Gastroesophageal sphincter (tissue), 4 donors: ENCODE measurements around the gene LGALS4. TPM values are rescaled to one million over a fixed set of nuclear protein-coding genes. Genes with fewer than 3 reads are reported as not detected.
"Not testable (repeated sequence)": the region's sequence is repeated elsewhere in the genome, so short reads cannot be mapped to it uniquely, and the experiment has no call there.

Experiments used
- ATAC-seq: fragments of 150-250 bp; one replicate; pipeline ENCODE4 v1.9.1; 2016; ENCODE audit warnings: mild to moderate bottlenecking, moderate library complexity
- H3K27ac ChIP-seq, 4 donors: fragments of 200-600 bp; sonication (generic) in 3 of 4; 1 replicate in 3 of 4; 2 replicates in 1 of 4; pipeline ENCODE4 v1.5.1; 2016 to 2019
- H3K27me3 ChIP-seq: fragments of 200-600 bp; sonication (generic); one replicate; pipeline ENCODE4 v1.5.1; 2019
- H3K36me3 ChIP-seq, 2 donors: fragments of 200-600 bp; sonication (generic); one replicate each; pipeline ENCODE4 v1.5.1; 2019; ENCODE audit warnings: control low read depth in 1 of 2
- H3K4me1 ChIP-seq, 3 donors: fragments of 200-600 bp; sonication (generic); 1 replicate in 2 of 3; 2 replicates in 1 of 3; pipeline ENCODE4 v1.5.1; 2016 to 2019; ENCODE audit warnings: control low read depth in 2 of 3
- H3K4me3 ChIP-seq, 2 donors: fragments of 200-600 bp; sonication (generic); one replicate each; pipeline ENCODE4 v1.5.1; 2019; ENCODE audit warnings: mild to moderate bottlenecking in 1 of 2, moderate library complexity in 1 of 2
- H3K9me3 ChIP-seq, 3 donors: fragments of 200-600 bp; sonication (generic); one replicate each; pipeline ENCODE4 v1.5.1; 2017 to 2019; ENCODE audit warnings: control low read depth in 2 of 3
- CTCF ChIP-seq, 4 experiments: fragments of 200-600 bp in 2 of 4; fragments of 450-650 bp in 2 of 4; sonication (generic) in 1 of 4; IDR thresholded peaks; one replicate each; pipeline ENCODE4 v1.5.1; 2017 to 2019; ENCODE audit warnings: antibody characterized with exemption in 4 of 4, mild to moderate bottlenecking in 2 of 4, moderate library complexity in 2 of 4
- EP300 ChIP-seq: sonication (generic); formaldehyde crosslinking; IDR thresholded peaks from one replicate; pipeline ENCODE4 v1.6.1; 2017; ENCODE audit warnings: antibody characterized with exemption, mild to moderate bottlenecking
- POLR2A ChIP-seq, 2 donors: fragments of 450-650 bp; IDR thresholded peaks; one replicate each; pipeline ENCODE4 v1.6.1; 2017; ENCODE audit warnings: antibody characterized with exemption in 2 of 2, mild to moderate bottlenecking in 2 of 2, moderate library complexity in 1 of 2
- POLR2AphosphoS5 ChIP-seq: sonication (generic); formaldehyde crosslinking; IDR thresholded peaks from one replicate; pipeline ENCODE4 v1.6.1; 2017; ENCODE audit warnings: antibody characterized with exemption
- WGBS, 2 donors: methylation state at CpG; one replicate each; pipeline ENCODE4 v1.1.5; 2018; ENCODE audit warnings: low coverage in 1 of 2; 5-methylcytosine and 5-hydroxymethylcytosine counted together
- total RNA-seq, 4 donors: library from RNA; depleted of rRNA; stranded (reverse); fragments of >200 nt; gene quantifications; one replicate each; pipeline ENCODE4 v1.1.0, GENCODE V29; 2016

LGALS4 gene
- total RNA-seq, 4 donors from 2014 or later: 0.27 to 1.6 (median 1.1) TPM; not detected in 1

- Histone ChIP-seq H3K36me3 (peaks cover 0 to 8% of the 10 kb centered on the region in 2 donors), H3K27me3 (no peaks in the 10 kb centered on the region), H3K4me3 (no peak overlapping the region), H3K4me1 (no peaks in the 10 kb centered on the region), H3K27ac (no peak overlapping the region), H3K9me3 (no peaks in the 10 kb centered on the region)
- 94 to 100% methylated on average over 3 to 8 of the region's 8 CpGs for WGBS, 2 donors
- TF ChIP-seq EP300 (no peak), POLR2AphosphoS5 (no peak), CTCF (IDR thresholded peaks at IDR 0.05) (no peak), POLR2A (IDR thresholded peaks at IDR 0.05) (no peak)
- ATAC-seq: no peak
Observed at GRCh38 chr19:38809592-38810252, 3.0 kb downstream of the LGALS4 start.

DNA sequence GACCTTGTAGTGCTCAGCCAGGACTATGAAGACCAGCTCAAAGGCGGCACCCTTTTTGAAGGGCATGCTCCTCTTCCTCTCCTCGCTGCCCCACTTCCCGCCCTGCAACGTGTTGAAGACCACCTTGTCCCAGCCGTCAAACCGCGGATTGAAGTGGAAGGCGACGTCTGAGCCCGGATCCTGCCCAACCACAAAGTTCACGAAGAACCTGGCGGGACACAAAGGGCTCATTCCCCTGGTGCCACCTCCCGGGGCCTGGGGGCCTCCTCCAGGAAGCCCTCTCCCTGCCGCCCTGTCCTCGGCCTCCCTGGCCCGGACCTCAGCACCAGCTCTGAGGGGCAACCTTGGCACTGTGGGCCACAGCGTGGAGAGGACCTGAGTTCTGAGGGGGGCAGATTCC, 4.0 kb downstream of the LGALS4 start:
- H3K36me3 ChIP-seq: peaks cover 0 to 7% of the 10 kb centered on the region in 2 donors
- H3K9me3 ChIP-seq: no peaks in the 10 kb centered on the region
- no peak for ATAC-seq
- no peak overlapping the region for H3K27ac ChIP-seq
- no peaks in the 10 kb centered on the region for H3K4me1 ChIP-seq
- H3K4me3 ChIP-seq: no peak overlapping the region
- WGBS, 2 donors: 90 to 96% methylated on average over 5 to 9 of the region's 17 CpGs
- no peaks in the 10 kb centered on the region for H3K27me3 ChIP-seq
- TF ChIP-seq CTCF (IDR thresholded peaks at IDR 0.05) (no peak), EP300 (no peak), POLR2A (IDR thresholded peaks at IDR 0.05) (no peak), POLR2AphosphoS5 (no peak)

DNA sequence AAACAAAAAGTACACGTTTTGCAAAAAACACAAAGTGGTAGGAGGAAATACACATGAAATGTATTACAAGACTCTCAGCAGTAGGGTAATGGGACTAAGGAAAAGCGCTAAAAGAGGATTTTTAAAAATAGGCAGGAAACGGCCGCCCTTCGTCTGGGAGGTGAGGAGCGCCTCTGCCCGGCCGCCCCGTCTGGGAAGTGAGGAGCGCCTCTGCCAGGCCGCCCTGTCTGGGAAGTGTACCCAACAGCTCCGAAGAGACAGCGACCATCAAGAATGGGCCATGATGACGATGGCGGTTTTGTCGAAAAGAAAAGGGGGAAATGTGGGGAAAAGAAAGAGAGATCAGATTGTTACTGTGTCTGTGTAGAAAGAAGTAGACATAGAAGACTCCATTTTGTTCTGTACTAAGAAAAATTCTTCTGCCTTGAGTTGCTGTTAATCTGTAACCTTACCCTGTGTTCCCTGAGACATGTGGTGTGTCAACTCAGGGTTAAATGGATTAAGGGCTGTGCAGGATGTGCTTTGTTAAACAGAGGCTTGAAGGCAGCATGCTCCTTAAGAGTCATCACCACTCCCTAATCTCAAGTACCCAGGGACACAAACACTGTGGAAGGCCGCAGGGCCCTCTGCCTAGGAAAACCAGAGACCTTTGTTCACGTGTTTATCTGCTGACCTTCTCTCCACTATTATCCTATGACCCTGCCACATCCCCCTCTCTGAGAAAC, 5.2 kb downstream of the LGALS4 start:
- not testable (repeated sequence) for H3K4me3 ChIP-seq, H3K9me3 ChIP-seq, H3K36me3 ChIP-seq, ATAC-seq, H3K27ac ChIP-seq, H3K27me3 ChIP-seq, H3K4me1 ChIP-seq
- WGBS, 2 donors: 80 to 94% methylated on average over 8 to 12 of the region's 18 CpGs

GRCh38 chr19:38806371-38806770, 6.4 kb downstream of the LGALS4 start:
- Histone ChIP-seq H3K4me1 (no peaks in the 10 kb centered on the region), H3K36me3 (peaks cover 0 to 5% of the 10 kb centered on the region in 2 donors), H3K4me3 (no peak overlapping the region), H3K27me3 (no peaks in the 10 kb centered on the region), H3K27ac (no peak overlapping the region), H3K9me3 (no peaks in the 10 kb centered on the region)
- no peak for TF ChIP-seq POLR2A (IDR thresholded peaks at IDR 0.05)
- TF ChIP-seq EP300: no peak
- no peak for TF ChIP-seq CTCF (IDR thresholded peaks at IDR 0.05)
- no peak for TF ChIP-seq POLR2AphosphoS5
- WGBS, 2 donors: 80% methylated on average over 1 of the region's 6 CpGs; no CpG with 5 or more reads in 1 of the 2 donors
- ATAC-seq: no peak

DNA sequence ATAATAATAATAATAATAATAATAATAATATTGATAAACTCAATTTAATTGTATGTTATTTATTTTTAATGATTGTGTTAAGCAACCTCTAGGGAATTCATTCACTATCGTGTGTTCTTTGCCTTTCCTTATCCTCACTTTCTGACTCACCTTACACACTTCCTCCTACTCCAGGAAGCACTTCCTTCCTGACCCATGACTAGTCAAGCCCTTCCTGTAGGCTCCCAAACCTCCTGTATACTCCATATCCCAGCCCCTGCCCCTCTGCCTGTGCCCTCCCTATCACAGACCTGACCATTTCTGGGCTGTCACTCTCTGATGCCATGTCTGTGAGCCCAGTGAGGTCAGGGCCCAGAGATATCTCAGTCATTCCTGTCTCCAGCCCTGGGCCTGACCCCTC, 7.6 kb downstream of the LGALS4 start:
- H3K4me3 ChIP-seq: no peak overlapping the region
- ATAC-seq: no peak

More for the DNA sequence above, 7.6 kb downstream of the LGALS4 start:
- no peak overlapping the region for H3K27ac ChIP-seq
- H3K27me3 ChIP-seq: no peaks in the 10 kb centered on the region
- TF ChIP-seq EP300 (no peak), CTCF (IDR thresholded peaks at IDR 0.05) (no peak), POLR2AphosphoS5 (no peak), POLR2A (IDR thresholded peaks at IDR 0.05) (no peak)
- WGBS, 2 donors: 50 to 59% methylated on average over 1 of the region's 1 CpG
- no peaks in the 10 kb centered on the region for H3K9me3 ChIP-seq
- no peaks in the 10 kb centered on the region for H3K4me1 ChIP-seq
- H3K36me3 ChIP-seq: peaks cover 0 to 5% of the 10 kb centered on the region in 2 donors
